GM19463 (cell line): ENCODE results near the gene CD164L2.

Experiments
- ATAC-seq: cut with Tn5 transposase; IDR thresholded peaks from one replicate; pipeline ENCODE4 v1.9.1; 2021; ENCODE audit warnings: mild to moderate bottlenecking, moderate library complexity; ENCODE audit not compliant: unreplicated experiment

Gene CD164L2

DNA sequence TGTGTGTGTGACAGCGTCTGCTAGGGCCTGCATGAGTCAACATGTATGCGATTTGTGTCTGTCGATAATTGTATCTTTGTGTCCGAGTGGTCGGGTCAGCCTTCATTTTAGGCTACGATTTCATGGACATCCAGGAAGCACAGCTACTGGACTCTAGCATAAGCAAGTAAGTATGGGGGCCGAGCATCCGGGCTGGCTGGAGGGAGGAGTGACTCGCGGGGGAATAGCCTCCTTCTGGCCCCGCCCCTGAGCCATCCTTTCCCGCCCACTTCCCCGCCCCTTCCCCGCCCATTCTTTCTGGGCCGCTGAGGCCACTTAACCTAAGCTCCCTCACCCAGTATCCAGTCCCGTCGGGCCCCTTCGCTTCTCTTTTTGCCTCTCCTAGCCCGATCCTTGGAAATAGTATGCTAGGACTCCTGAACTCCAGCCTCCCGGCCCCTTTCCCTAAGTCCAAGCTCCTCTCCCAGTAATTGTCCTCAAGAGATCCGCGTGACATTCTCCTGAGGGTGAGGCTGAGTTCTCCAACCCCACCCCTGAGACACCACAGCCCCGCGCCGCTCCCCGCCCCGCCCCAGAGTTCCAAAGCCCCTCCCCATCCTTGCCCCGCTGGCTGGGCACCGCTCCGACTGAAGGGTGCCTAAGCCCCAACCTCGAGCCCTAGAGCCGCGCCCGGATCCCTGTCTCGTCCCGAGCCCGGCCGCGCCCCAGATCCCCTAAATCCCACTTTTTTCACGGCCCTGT is 17.6 kb downstream of the CD164L2 start:
- no peak for ATAC-seq

DNA sequence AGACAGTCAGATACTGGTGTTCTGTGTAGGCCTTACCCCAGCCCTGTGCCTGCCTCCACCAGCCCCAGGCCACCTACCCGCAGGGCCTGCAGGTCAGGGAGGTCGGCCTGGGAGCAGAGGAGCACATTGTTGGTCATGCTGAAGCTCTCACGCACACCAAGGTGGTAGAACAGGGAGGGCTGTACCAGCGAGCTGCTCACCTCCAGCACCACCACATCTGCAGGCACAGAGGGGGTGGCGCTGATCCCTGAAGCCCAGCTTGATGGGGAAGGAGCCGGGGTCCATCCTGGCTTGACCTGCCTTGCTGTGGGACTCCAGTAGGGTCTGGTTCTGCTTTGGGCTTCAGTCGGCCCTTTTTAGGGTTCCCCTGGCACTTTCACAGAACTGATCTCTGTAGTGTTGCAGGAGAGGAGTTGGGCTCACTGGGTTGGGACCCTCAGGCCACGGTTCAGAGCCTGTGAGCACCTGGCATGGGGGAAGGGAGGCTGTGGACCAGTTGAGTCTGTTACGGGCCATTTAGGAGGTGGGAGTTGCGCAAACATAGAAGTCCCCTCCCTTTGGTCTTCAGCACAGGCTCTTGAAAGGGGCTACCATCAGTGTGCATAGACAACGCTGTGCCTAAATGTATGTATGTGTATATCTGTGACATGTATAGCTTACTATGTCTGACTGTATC is 18.3 kb downstream of the CD164L2 start:
- ATAC-seq: no peak

GRCh38 chr1:27363766-27364695 is 19.1 kb downstream of the CD164L2 start:
- no peak for ATAC-seq

GRCh38 chr1:27361553-27361952 is 21.6 kb downstream of the CD164L2 start:
- ATAC-seq: no peak

GRCh38 chr1:27361044-27361402 is 22.1 kb downstream of the CD164L2 start:
- no peak for ATAC-seq

DNA sequence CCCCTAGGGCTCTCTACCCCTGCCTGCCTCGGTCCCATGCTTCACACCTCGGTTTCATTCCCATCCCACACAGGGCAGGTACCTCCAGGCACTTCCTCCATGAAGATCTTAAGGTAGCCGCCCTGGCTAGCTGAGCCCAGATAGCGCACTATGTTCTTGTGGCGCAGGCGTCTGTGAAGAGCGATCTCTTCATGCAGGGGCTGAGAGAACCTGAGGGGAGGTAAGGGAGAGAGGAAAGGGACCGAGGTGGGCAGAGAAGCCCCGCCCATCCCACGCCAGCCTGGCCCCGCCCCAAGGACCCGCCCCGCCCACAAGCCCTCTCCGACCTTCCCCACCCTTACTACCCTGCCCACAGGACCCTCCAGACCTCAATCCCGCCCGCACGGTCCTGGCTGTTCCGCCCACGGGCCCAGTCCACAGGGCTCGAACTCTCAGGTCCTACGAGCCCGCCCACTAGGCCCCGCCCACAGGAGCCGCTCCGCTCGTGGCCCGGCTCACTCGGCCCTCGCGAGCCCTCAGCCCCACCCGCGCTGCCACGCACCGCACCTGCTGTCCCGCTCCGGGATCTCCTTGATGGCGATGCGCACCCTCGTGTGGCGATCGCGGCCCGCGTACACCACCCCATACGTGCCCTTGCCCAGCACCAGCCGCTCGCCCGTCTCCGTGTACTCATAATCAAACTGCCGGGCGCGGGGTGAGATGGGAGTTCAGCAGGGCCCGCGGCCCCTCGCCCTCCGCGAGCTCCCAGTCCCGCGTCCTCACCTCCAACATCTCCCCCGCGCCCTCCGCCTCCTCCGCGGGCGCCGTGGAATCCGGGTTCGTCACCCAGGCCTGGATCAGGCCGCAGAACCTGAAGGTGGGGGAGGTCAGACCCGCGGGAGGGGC is 22.7 kb downstream of the CD164L2 start:
- no peak for ATAC-seq

GRCh38 chr1:27359822-27360158 is 23.3 kb downstream of the CD164L2 start:
- no peak for ATAC-seq

GRCh38 chr1:27358928-27359313 is 24.2 kb downstream of the CD164L2 start:
- no peak for ATAC-seq

DNA sequence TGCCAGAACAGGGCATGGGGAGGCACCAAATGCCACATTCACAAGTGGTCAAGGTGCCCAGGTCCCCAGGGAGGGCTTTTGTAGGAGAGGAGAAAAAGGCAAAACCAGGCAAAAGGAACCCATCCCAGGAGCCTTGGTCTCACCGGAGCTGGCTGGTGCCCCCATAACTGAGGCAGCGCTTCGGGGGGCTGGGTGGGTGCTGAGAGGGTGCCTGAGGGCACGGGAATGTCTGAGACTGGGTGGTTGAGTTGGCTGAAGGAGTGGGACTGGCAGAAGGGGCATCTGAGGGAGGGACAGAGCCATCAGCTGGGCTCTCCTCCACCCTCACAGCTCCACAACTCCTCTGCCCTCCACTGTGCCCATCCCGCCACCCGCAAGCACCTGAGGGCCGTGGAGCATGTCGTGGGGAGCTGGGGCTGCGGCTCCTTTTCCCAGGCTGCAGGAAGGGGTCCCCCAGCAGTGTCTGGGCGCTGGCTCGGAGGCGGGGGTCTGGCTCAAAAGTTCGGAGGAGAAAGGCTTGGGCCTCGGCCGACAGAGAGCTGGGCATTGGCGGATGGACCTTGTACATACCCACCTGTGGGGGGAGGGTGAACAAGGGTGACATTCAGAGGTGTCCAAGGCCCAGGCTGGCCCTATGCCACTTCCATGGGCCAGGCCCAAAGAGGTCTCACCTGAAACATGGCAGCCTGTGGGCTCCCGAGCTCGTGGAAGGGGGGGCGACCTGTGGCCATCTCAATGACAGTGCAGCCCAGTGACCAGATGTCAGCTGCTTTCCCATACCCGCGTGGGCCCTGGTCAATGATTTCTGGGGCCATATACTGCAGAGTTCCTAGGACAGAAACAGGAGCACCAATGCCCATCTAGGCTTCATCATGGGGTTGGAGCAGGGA is 24.9 kb downstream of the CD164L2 start:
- no peak for ATAC-seq

DNA sequence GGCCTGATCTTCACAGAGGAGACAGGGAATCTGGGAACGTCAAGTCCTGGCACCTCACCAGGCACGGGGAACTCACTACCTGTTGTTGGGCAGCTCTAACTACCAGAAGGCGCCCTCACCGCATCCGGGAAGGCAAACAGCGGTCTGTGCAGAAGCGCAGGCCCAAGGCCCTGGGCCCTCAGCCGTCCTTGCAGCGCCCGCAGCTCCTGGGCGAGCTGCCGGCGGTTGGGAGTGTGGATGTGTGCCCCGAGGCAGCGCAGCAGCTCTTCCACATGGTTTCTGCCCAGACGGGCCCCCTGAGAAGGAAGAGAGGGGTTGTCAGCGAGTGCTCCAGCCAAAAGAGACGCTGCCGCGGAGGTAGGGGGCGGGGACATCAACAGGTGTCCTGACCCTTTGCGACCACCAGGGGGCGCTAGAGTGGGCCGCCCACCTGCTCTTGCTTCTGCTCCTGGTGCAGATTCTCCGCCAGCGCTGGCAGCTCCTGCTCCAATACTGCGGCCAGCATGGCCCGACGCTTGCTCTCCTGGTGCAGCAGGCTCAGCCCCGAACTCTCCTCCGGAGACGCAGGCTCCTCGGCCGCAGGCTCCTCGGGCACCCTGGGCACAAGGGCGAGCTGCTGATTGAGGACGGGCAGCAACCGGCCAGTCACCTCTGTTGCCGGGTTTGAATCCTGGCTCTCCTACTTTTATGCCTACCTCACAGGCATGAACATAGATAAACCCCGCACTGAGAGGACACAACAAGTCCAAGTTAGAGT is 25.7 kb downstream of the CD164L2 start:
- ATAC-seq: peak; percentile 48

DNA sequence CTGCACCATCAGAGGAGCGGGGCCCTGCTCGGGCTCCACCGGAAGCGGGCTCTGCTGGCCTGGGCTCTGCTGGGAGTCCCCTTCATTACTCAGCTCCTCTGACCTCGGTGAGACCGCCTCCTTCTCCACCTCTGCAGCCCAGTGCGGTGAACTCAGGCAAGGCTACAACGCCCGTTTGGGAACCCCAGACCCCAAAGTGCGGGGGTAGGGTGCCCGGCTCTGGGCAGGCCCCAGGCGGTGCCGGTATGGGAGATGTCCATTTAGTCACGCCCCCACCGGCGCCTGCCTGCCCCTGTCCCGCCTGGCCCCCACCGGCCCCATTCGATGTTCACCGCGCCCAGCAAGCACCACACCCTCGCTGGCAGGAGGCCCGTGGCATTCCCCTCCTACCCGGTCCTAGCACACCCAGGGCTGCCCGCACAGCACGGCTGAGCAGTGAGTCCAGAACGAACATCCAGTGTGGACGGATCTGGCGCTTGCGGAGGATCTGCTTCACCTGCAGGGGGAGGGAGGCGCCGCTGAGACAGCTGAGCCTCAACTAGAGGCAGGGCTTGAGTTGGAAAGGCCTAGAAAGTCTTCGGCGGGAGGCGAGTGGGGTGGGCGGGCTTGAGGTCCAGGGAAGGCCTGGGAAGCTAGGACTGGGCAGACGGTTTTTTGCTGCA is 26.4 kb downstream of the CD164L2 start:
- ATAC-seq: no peak

DNA sequence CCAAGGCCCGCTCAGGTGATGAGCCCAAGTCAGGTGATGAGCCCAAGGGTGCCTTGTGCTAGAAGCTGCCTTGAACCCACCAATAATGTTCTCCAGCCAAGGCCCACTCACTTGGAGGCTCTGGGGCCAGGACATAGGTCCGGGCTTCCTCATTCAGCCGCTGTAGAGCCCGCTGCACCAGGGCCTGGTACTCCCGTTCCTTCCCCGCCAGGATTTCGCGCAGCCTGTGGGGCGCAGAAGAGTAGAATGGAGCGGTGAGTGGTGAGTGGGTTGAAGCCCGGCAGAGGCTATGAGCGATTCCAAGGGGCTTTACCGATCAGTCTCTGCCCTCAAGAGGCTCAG is 26.9 kb downstream of the CD164L2 start:
- no peak for ATAC-seq

DNA sequence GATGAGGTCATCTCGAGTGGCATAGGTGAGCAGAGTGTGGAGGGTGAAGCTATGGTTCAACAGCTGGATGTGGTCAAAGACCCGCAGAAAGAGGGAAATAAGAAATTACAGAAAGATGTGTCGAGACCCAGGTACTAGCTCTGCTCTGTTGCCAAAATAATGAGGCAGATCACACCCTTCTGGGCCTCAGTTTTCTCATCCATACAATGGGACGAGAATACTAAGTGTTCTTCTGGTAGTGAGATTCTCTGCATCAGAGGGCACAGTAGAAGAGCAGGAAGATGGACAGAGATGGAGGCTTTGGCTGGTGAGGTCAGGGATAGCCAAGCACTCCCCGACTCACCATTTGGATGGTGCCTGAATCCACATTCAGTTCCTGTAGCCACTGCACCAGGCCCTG is 27.4 kb downstream of the CD164L2 start:
- no peak for ATAC-seq

DNA sequence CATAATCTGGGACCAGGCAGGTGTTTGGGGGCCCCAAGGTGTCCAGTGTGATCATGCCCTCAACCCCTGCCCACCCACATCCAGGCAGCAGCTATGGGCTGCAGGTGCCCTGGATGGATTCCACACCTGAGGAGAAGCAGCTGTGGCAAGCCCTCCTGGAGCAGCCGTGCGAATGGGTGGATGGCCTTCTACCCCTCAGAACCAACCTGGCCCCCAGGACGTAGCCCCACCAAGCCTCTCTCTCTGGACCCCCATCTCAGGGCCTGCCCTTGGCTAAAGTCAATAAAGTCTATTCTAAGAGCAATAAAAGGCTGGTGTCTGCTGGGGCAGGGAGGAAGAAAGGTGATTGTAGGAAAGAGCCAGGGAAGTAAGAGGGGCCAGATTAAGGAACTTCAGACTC is 29.5 kb downstream of the CD164L2 start:
- ATAC-seq: no peak

DNA sequence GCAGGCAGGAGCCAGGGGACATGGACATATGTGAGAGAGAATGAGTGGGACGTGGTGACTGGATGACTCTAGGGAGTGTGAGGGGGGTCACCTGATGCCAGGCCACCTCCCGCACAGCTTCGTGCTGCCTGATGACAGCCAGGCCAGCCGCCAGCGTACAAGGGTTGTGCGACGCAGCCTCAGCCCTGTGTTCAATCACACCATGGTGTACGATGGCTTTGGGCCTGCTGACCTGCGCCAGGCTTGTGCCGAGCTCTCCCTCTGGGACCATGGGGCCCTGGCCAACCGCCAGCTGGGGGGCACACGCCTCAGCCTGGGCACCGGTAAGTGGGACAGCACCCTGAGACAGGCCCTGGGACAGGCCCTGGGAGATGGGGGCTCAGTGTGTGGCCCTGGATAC is 30.0 kb downstream of the CD164L2 start:
- ATAC-seq: no peak

DNA sequence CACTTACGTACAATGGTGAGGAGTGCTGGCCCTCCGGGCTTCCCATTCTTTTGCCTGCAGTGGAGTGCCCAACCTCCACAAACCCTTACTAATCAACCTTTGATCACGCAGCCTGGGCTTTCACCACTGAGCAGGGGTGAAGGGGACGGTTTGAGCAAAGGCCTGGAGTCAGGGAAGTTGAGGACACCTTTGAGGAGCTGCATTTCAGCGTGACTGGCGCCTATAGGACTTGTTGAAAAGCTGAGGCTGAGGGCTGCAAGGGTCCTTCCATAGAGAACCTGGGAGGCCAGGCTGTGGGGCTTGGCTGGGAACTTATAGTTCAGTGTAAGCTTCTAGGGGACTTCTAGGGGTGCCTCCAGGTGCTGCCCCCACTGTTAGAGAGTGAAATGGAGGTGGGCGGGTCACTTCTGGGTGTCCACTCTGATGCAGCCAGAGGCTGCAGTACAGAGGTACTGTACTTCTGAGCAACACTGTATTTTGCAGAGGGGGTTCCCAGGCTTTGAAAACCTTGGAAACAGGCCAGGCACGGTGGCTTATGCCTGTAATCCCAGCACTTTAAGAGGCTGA is 31.5 kb downstream of the CD164L2 start:
- no peak for ATAC-seq

- no peak for ATAC-seq
Observed at GRCh38 chr1:27350663-27351540, 32.2 kb downstream of the CD164L2 start.
